Astrocyte (in vitro differentiated cells and primary cell): ENCODE results near the gene TXNDC12.

Source experiments
- EZH2 ChIP-seq: IDR thresholded peaks from 2 replicates; pipeline ENCODE4 v1.6.1; 2012; ENCODE audit warnings: mild to moderate bottlenecking, low read length, inconsistent platforms; ENCODE audit not compliant: insufficient read depth
- TF ChIP-seq, protein P1 (sequence below): IDR thresholded peaks from 2 replicates; pipeline ENCODE4 v1.5.1; 2011; ENCODE audit warnings: low read depth, mild to moderate bottlenecking, inconsistent platforms, low read length, moderate library complexity; ENCODE audit not compliant: insufficient read depth

DNA sequence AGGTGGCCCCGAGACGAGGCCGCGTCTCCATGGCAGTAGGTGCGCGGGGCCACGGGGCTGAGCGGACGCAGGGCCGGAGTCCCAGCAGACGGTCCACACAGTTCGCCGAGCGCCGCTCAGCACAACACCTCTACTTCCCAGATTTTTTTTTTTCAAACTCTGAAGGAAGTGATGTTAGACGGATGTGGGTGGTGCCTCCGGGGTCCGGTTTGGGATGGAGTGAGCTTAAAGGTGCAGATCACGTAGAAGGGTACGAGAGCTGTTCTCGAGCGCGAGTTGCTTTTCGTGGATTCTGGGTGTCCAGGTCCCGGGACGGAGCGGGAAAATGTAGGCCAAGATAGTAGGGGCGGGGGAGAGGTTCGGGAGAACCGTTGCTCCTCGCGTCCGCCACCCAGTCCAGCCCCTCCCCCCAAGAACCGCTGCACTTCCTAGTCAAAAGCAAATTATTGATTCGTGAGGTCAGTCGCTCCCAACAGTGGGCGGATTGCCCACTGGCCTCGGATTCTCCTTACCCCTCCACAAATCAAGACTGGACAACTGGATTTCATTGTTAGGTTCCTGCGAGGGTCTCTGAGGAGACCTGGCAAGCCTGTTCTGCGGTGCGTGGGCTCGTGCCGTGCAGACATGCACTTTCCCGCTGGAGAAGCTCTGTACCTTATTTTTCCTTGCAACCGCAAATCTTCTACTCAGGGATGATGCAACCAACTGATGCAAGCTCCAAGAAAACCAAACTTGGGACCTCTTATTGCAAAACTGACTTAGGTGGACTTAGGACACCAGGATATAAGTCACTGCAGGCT, at the start of gene TXNDC12:
- TF ChIP-seq, protein P1, sequence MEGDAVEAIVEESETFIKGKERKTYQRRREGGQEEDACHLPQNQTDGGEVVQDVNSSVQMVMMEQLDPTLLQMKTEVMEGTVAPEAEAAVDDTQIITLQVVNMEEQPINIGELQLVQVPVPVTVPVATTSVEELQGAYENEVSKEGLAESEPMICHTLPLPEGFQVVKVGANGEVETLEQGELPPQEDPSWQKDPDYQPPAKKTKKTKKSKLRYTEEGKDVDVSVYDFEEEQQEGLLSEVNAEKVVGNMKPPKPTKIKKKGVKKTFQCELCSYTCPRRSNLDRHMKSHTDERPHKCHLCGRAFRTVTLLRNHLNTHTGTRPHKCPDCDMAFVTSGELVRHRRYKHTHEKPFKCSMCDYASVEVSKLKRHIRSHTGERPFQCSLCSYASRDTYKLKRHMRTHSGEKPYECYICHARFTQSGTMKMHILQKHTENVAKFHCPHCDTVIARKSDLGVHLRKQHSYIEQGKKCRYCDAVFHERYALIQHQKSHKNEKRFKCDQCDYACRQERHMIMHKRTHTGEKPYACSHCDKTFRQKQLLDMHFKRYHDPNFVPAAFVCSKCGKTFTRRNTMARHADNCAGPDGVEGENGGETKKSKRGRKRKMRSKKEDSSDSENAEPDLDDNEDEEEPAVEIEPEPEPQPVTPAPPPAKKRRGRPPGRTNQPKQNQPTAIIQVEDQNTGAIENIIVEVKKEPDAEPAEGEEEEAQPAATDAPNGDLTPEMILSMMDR, result no peak
- no peak for TF ChIP-seq EZH2
